Right lobe of liver (tissue), 6 donors: ENCODE results near the gene LLGL1. TPM values are rescaled to one million over a fixed set of nuclear protein-coding genes. Genes with fewer than 3 reads are reported as not detected.
A peak's percentile ranks its signal among the peaks of the same experiment; 100 is the strongest.

Experiments used
- ATAC-seq, 4 donors: fragments of 200-7000 bp; cut with Tn5 transposase; one replicate each; pipeline ENCODE4 v1.9.1; 2020; ENCODE audit warnings: mild to moderate bottlenecking in 4 of 4, moderate library complexity in 4 of 4
- DNase-seq, 3 donors: peaks; one replicate each; pipeline ENCODE4 v3.0.0-alpha.2; 2020
- H3K27ac ChIP-seq, 3 donors: fragments of 200-600 bp; one replicate each; pipeline ENCODE4 v1.8.0; 2022
- H3K27me3 ChIP-seq, 2 donors: fragments of 200-600 bp; one replicate each; pipeline ENCODE4 v1.8.0; 2022
- H3K36me3 ChIP-seq, 4 donors: fragments of 200-600 bp; sonication (generic) in 1 of 4; one replicate each; pipeline versions ENCODE4 v1.5.1 to v1.8.0; 2017 to 2022; ENCODE audit warnings: control low read depth in 1 of 4
- H3K4me1 ChIP-seq, 4 donors: fragments of 200-600 bp; sonication (generic) in 1 of 4; one replicate each; pipeline versions ENCODE4 v1.5.1 to v1.8.0; 2017 to 2022; ENCODE audit warnings: control low read depth in 1 of 4
- H3K4me3 ChIP-seq, 3 donors: fragments of 200-600 bp; one replicate each; pipeline ENCODE4 v1.8.0; 2022
- H3K9me3 ChIP-seq, 4 donors: fragments of 200-600 bp; sonication (generic) in 1 of 4; one replicate each; pipeline versions ENCODE4 v1.5.1 to v1.8.0; 2017 to 2022; ENCODE audit warnings: control low read depth in 1 of 4
- POLR2A ChIP-seq: fragments of 450-650 bp; IDR thresholded peaks from one replicate; pipeline ENCODE4 v1.6.1; 2017; ENCODE audit warnings: antibody characterized with exemption, mild to moderate bottlenecking
- WGBS: methylation state at CpG from one replicate; pipeline ENCODE4 v1.1.6; 2018; ENCODE audit warnings: low coverage, low lambda C conversion rate; ENCODE audit not compliant: insufficient coverage; ENCODE audit errors: missing lambda C conversion rate; 5-methylcytosine and 5-hydroxymethylcytosine counted together
- intact Hi-C, 2 donors: fragments of 100-400 bp; cut with DNase I; formaldehyde crosslinking; loops; one replicate each; pipeline versions ENCODE4 v1.11.2 to v1.14.1; 2022
- total RNA-seq, 6 experiments: library from RNA; depleted of rRNA in 2 of 6; stranded (reverse); fragments of >200 nt in 2 of 6; fragmentation: NEBNext Ultra II Directional in 3 of 6; extraction: Animal tissue kit (Norgen Biotek cat#: 25700) in 3 of 6; gene quantifications; one replicate each; pipeline versions ENCODE4 v1.1.0 to v1.2.4, GENCODE V29; 2016 to 2023
- TF ChIP-seq, protein P1 (sequence below), 4 donors: fragments of 200-600 bp in 3 of 4; fragments of 450-650 bp in 1 of 4; IDR thresholded peaks; one replicate each; pipeline versions ENCODE4 v1.5.1 to v1.8.0; 2016 to 2022; ENCODE audit warnings: antibody characterized with exemption in 4 of 4, mild to moderate bottlenecking in 2 of 4
- donor health status: DM: no; HTN: yes; CAD: no.
- donor health status: DM: no; HTN: no; CAD: no.
- donor health status: DM: no; HTN: no; CAD: no.
- donor health status: DM: no; HTN: yes; CAD: no.
- donor health status: DM: no; HTN: yes; CAD: no.

The LLGL1 gene
- total RNA-seq, 6 experiments from 2014 or later = 2.0 to 8.6 (median 2.8) TPM

GRCh38 chr17:18246109-18246725 is 20.8 kb downstream of the LLGL1 start:
- no peaks in the 10 kb centered on the region for H3K4me1 ChIP-seq
- intact Hi-C loops = no loop called here
- H3K4me3 ChIP-seq = no peak overlapping the region
- H3K36me3 ChIP-seq = peaks cover 7 to 57% (median 25%) of the 10 kb centered on the region in 4 donors
- no peak for ATAC-seq
- H3K27me3 ChIP-seq = no peaks in the 10 kb centered on the region
- H3K9me3 ChIP-seq = no peaks in the 10 kb centered on the region
- TF ChIP-seq, protein P1, sequence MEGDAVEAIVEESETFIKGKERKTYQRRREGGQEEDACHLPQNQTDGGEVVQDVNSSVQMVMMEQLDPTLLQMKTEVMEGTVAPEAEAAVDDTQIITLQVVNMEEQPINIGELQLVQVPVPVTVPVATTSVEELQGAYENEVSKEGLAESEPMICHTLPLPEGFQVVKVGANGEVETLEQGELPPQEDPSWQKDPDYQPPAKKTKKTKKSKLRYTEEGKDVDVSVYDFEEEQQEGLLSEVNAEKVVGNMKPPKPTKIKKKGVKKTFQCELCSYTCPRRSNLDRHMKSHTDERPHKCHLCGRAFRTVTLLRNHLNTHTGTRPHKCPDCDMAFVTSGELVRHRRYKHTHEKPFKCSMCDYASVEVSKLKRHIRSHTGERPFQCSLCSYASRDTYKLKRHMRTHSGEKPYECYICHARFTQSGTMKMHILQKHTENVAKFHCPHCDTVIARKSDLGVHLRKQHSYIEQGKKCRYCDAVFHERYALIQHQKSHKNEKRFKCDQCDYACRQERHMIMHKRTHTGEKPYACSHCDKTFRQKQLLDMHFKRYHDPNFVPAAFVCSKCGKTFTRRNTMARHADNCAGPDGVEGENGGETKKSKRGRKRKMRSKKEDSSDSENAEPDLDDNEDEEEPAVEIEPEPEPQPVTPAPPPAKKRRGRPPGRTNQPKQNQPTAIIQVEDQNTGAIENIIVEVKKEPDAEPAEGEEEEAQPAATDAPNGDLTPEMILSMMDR (IDR thresholded peaks at IDR 0.05) = no peak
- TF ChIP-seq POLR2A = no peak
- 92% methylated on average over 9 of the region's 24 CpGs for WGBS
- no peak overlapping the region for H3K27ac ChIP-seq
- no peak for DNase-seq

GRCh38 chr17:18246880-18247612 is 21.6 kb downstream of the LLGL1 start:
- TF ChIP-seq POLR2A = no peak
- TF ChIP-seq, protein P1 (IDR thresholded peaks at IDR 0.05) = no peak
- 78% methylated on average over 42 of the region's 46 CpGs for WGBS
- no peak overlapping the region for H3K27ac ChIP-seq
- H3K27me3 ChIP-seq = no peaks in the 10 kb centered on the region
- no peak overlapping the region for H3K4me3 ChIP-seq
- intact Hi-C loops = no loop called here
- H3K36me3 ChIP-seq = peaks cover 7 to 65% (median 29%) of the 10 kb centered on the region in 4 donors
- H3K4me1 ChIP-seq = no peaks in the 10 kb centered on the region
- H3K9me3 ChIP-seq = no peaks in the 10 kb centered on the region
- peak in 1 of 4 donors; percentile 4 for ATAC-seq
- DNase-seq = no peak

DNA sequence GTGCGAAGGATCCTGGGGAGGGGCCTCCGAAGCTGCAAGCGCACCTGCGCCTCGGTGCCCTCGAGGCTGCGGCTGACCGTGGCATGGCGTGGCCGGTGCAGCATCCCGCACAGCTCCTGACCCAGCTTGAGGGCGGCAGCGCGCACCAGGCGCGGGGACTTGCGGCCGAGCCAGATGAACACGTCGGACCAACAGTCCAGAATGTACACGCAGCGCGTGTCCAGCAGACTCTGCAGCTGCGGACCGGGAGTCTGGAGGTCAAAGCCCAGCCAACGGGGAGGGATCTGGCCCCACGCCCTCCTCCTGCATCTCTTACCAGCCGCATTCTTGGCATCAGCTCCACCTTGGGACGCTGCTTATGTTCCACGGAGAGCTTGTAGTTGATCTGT is 22.2 kb downstream of the LLGL1 start:
- TF ChIP-seq, protein P1 (IDR thresholded peaks at IDR 0.05) = no peak
- TF ChIP-seq POLR2A = no peak
- Histone ChIP-seq H3K27ac (no peak overlapping the region), H3K9me3 (no peaks in the 10 kb centered on the region), H3K4me3 (no peak overlapping the region), H3K27me3 (no peaks in the 10 kb centered on the region), H3K36me3 (peaks cover 7 to 70% (median 32%) of the 10 kb centered on the region in 4 donors), H3K4me1 (no peaks in the 10 kb centered on the region)
- no peak for DNase-seq
- intact Hi-C loops = no loop called here
- ATAC-seq = no peak
- 53% methylated on average over 3 of the region's 30 CpGs for WGBS

DNA sequence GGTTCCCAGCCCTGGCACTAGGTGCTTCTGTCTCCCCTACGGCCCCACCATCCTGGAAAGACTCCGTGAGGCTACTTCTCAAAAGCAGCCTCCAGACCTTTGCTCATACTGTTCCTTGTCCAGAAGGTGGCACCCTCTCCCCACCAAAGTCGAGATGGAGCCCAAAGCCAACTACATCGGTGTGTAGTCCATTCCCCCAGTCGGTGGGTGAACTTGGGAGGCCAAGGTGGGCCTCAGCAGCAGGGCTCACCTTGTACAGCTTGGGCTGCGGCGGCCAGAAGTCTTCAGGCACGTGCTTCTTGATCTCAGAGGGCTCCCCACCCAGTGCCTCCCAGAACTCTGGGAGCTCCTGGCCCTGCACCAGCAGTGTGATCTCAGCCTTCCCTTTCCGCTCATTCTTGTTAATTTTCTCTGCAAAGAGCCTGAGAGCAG is 22.9 kb downstream of the LLGL1 start:
- Histone ChIP-seq H3K36me3 (peaks cover 7 to 77% (median 36%) of the 10 kb centered on the region in 4 donors), H3K4me3 (no peak overlapping the region), H3K27me3 (no peaks in the 10 kb centered on the region), H3K27ac (no peak overlapping the region), H3K4me1 (peaks cover 0 to 6% (median 0%) of the 10 kb centered on the region in 4 donors), H3K9me3 (no peaks in the 10 kb centered on the region)
- WGBS = 36% methylated on average over 7 of the region's 9 CpGs
- ATAC-seq (peak; percentile 54 to 72 (median 66)), DNase-seq (no peak)
- intact Hi-C loops = no loop called here
- TF ChIP-seq, protein P1 (IDR thresholded peaks at IDR 0.05) = peak; percentile 52 to 65 (median 58)
- no peak for TF ChIP-seq POLR2A
